Activated CD4-positive, alpha-beta memory T cell treated with anti-CD3 and anti-CD28 coated beads, Interleukin-2, amount 10 ng/mL, durations not matched to agents 7 days and 5 days (primary cell): ENCODE measurements around the gene ATG16L2. TPM values are rescaled to one million over a fixed set of nuclear protein-coding genes. Genes with fewer than 3 reads are reported as not detected.
A peak's percentile ranks its signal among the peaks of the same experiment; 100 is the strongest.
"Not testable (repeated sequence)": the region's sequence is repeated elsewhere in the genome, so short reads cannot be mapped to it uniquely, and the experiment has no call there.

Experiments used
- CTCF ChIA-PET: fragments of 350-600 bp; sonication (Branson Sonifier 250); formaldehyde crosslinking; loops from one replicate; lab custom pipeline; 2021; ENCODE audit warnings: antibody characterized with exemption, inconsistent platforms; lab: Charles Lee
- POLR2A ChIA-PET: fragments of 350-600 bp; sonication (Branson Sonifier 250); formaldehyde crosslinking; loops from one replicate; lab custom pipeline; 2021; ENCODE audit warnings: antibody characterized with exemption; lab: Charles Lee
- DNase-seq: peaks from one replicate; pipeline ENCODE4 v3.0.0-alpha.2; 2020
- H3K27ac Mint-ChIP-seq: one replicate; pipeline ENCODE4 v1.8.0; 2021; ENCODE audit warnings: mild to moderate bottlenecking, mixed read lengths
- H3K27me3 Mint-ChIP-seq: one replicate; pipeline ENCODE4 v1.8.0; 2021; ENCODE audit warnings: mixed read lengths
- H3K36me3 Mint-ChIP-seq: one replicate; pipeline ENCODE4 v1.8.0; 2021; ENCODE audit warnings: low read depth, mixed read lengths
- H3K4me1 Mint-ChIP-seq: one replicate; pipeline ENCODE4 v1.8.0; 2021; ENCODE audit warnings: mixed read lengths
- H3K4me3 Mint-ChIP-seq: one replicate; pipeline ENCODE4 v1.8.0; 2021; ENCODE audit warnings: mild to moderate bottlenecking, mixed read lengths
- H3K9me3 Mint-ChIP-seq: one replicate; pipeline ENCODE4 v1.8.0; 2021; ENCODE audit warnings: mixed read lengths
- total RNA-seq, 2 experiments: library from RNA; stranded (reverse); gene quantifications; one replicate each; pipeline ENCODE4 v1.2.3, GENCODE V29; 2021

ATG16L2 gene
- total RNA-seq, 2 experiments from 2014 or later, result 135 to 137 TPM

DNA sequence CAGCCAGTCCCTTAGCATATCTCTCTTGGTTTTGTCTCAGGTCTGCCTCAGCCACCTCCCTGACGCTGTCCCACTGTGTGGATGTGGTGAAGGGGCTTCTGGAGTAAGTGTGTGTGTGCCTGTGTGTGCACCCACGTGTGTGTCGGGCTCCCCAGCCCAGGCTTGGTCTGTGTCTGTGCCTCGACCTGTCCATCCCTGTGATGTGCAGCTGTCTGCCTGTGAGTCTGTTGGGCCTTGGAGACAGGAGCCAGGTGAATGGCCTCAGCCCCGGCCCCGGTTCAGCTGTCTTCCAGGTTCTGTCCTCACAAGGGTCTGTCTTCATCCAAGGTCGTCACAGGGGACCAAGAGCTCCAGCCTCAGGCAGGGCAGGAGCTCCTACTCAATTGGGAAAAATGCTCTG lies 9.8 kb downstream of the ATG16L2 start:
- Mint-ChIP-seq H3K27ac (no peak overlapping the region), H3K36me3 (peaks cover 62% of the 10 kb centered on the region), H3K27me3 (no peaks in the 10 kb centered on the region), H3K4me1 (peaks cover 40% of the 10 kb centered on the region), H3K9me3 (no peaks in the 10 kb centered on the region), H3K4me3 (no peak overlapping the region)
- POLR2A ChIA-PET, result interaction anchor here (7.4 kb wide), 1 partner anchor 9 kb away, joined by 58 read pairs; the partner anchor contains the start of gene ATG16L2
- no peak for DNase-seq
- CTCF ChIA-PET, result no interaction called here

DNA sequence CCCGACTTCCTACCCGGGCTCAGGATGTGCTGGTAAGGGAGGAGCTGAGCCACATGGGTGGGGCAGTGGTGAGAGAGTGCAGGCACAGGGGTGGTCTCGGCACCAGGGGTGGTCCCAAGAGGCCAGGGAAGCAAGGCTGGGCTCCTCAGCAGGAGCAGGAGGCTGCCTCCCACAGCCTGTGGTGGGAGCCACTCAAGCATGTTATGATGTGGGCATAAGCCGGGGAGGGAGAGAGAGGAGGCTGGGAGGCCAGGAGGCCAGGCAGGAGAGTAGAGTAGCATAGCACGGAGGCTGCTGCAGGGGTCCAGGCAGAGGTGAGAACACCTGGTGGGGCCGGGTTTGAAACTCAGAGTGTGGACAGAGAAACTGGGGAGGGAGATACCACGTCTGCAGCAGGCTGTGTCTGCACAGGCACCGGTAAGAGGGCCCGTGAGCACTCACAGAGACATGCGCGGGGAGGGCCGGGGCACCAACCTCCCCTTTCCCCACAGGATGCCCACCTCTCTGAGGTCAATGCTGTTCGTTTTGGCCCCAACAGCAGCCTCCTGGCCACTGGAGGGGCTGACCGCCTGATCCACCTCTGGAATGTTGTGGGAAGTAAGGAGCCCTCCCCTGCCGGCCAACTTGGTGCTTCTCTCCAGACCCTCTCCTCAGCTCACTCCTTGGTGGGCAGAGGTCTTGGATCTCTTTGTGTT lies 10.7 kb downstream of the ATG16L2 start:
- CTCF ChIA-PET, result no interaction called here
- Mint-ChIP-seq H3K9me3 (no peaks in the 10 kb centered on the region), H3K4me1 (peaks cover 36% of the 10 kb centered on the region), H3K36me3 (peaks cover 63% of the 10 kb centered on the region), H3K27me3 (no peaks in the 10 kb centered on the region), H3K4me3 (no peak overlapping the region), H3K27ac (no peak overlapping the region)
- no peak for DNase-seq
- POLR2A ChIA-PET, result interaction anchor here (7.4 kb wide), 1 partner anchor 10 kb away, joined by 58 read pairs; the partner anchor contains the start of gene ATG16L2

DNA sequence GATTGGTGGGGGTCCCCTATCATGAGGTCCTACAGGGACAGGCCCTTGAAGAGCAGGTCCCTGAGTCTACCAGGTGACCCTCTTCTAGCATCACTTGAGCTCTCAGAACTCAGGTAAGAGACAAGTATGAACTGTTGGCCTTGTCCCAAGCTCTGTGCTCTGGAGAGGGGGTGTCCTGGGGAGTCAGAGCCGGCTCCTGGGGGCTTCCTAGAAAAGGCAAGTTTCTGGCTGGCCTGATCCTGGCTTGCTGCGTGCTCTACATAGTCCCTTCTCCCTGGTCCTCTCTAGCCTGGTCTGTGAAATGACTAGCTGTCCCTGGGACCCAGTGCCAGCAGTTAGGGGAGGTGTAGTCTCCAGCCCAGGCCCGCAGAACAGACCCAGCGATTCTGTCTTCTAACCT lies 11.4 kb downstream of the ATG16L2 start:
- peaks cover 61% of the 10 kb centered on the region for H3K36me3 Mint-ChIP-seq
- ChIA-PET CTCF (interaction anchor here (2.2 kb wide), 1 partner anchor 317 kb away, joined by 5 read pairs; no protein-coding TSS in a partner anchor), POLR2A (interaction anchor here (7.4 kb wide), 1 partner anchor 11 kb away, joined by 58 read pairs; the partner anchor contains the start of gene ATG16L2)
- H3K4me3 Mint-ChIP-seq, result no peak overlapping the region
- H3K9me3 Mint-ChIP-seq, result no peaks in the 10 kb centered on the region
- H3K27ac Mint-ChIP-seq, result no peak overlapping the region
- no peak for DNase-seq
- no peaks in the 10 kb centered on the region for H3K27me3 Mint-ChIP-seq
- peaks cover 31% of the 10 kb centered on the region for H3K4me1 Mint-ChIP-seq

DNA sequence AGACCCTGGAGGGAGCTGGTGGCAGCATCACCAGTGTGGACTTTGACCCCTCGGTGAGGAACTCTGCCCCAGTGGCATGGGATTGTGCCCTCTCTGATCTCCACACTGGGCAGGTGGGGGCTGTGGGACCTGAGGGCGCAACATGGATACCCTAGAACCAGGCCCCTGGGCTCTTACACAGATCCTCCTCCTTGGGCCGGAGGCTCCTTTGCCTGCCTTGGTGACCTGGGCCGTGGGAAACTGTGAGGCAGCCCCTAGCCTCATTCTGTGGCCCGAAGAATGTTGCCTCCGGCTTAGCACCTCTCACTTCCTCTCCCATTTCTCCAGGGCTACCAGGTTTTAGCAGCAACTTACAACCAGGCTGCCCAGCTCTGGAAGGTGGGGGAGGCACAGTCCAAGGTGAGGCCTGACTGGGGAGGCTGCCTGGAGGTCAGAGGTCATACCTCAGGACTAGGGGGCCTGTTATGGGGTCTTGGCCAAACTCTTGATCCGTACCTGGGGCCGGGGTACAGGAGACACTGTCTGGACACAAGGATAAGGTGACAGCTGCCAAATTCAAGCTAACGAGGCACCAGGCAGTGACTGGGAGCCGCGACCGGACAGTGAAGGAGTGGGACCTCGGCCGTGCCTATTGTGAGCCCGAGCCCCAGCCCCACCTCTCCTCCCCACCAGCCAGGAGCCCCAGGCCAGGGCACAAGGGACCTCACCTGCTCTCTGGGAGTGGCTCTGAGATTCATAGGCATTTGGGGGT lies 12.2 kb downstream of the ATG16L2 start:
- H3K36me3 Mint-ChIP-seq, result peaks cover 60% of the 10 kb centered on the region
- no peaks in the 10 kb centered on the region for H3K9me3 Mint-ChIP-seq
- H3K27me3 Mint-ChIP-seq, result no peaks in the 10 kb centered on the region
- no peak overlapping the region for H3K27ac Mint-ChIP-seq
- CTCF ChIA-PET, result interaction anchor here (2.2 kb wide), 1 partner anchor 316 kb away, joined by 5 read pairs; no protein-coding TSS in a partner anchor
- peaks cover 26% of the 10 kb centered on the region for H3K4me1 Mint-ChIP-seq
- no peak overlapping the region for H3K4me3 Mint-ChIP-seq
- POLR2A ChIA-PET, result interaction anchor here (7.4 kb wide), 1 partner anchor 12 kb away, joined by 58 read pairs; the partner anchor contains the start of gene ATG16L2
- DNase-seq, result no peak

DNA sequence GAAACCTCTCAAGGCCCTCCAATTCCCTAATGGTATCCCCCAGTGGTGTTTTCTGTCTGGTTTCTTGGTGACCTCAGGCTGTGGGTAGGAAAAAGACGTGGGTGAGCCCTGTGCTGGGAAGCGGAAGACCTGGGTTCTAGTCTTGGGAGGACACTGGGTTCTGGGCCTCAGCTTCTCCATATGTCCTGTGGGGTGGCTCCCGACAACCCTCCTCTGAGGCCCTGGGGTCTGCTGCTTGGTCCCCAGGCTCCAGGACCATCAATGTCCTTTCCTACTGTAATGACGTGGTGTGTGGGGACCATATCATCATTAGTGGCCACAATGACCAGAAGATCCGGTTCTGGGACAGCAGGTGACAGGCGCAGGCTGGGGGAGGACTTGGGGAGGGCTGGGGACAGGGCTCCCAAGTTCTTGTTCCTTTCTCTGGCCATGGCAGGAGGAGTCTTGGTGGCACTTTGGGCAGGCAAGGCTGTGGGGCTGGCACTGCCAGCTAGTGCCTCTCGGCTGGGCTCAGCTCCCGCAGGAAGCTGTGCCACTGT lies 12.8 kb downstream of the ATG16L2 start:
- Mint-ChIP-seq H3K27ac (peak overlapping the region; percentile 76), H3K4me3 (no peak overlapping the region), H3K36me3 (peaks cover 65% of the 10 kb centered on the region), H3K4me1 (peaks cover 24% of the 10 kb centered on the region), H3K27me3 (no peaks in the 10 kb centered on the region), H3K9me3 (no peaks in the 10 kb centered on the region)
- ChIA-PET POLR2A (interaction anchor here (1.4 to 7.4 kb wide), 2 partner anchors 12 to 350 kb away, joined by 5 to 58 read pairs; partner anchors contain the start of gene ATG16L2), CTCF (interaction anchor here (1.2 to 2.5 kb wide), 6 partner anchors 11 to 410 kb away, joined by 3 to 15 read pairs (median 6); no protein-coding TSS in a partner anchor)
- DNase-seq, result no peak

DNA sequence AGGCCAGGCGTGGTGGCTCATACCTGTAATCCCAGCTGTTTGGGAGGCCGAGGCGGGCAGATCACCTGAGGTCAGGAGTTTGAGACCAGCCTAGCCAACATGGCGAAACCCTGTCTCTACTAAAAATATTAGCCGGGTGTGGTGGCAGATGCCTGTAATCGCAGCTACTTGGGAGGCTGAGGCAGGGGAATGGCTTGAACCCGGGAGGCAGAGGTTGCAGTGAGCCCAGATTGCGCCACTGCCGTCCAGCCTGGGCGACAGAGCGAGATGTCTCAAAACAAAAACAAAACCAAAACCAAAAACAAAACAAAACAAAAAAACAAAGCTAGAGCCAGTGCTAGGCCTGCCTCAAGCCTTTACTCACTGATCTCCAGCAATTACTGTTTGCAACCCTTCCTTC lies 13.4 kb downstream of the ATG16L2 start:
- H3K4me3 Mint-ChIP-seq, DNase-seq, H3K27me3 Mint-ChIP-seq, H3K9me3 Mint-ChIP-seq: not testable (repeated sequence)
- ChIA-PET CTCF (interaction anchor here (1.2 to 2.5 kb wide), 6 partner anchors 12 to 409 kb away, joined by 3 to 15 read pairs (median 6); no protein-coding TSS in a partner anchor), POLR2A (interaction anchor here (0.6 to 7.4 kb wide), 5 partner anchors 13 to 349 kb away, joined by 3 to 58 read pairs (median 3); partner anchors contain the start of gene ATG16L2)
- Mint-ChIP-seq H3K27ac (peak overlapping the region; percentile 76), H3K36me3 (peaks cover 66% of the 10 kb centered on the region), H3K4me1 (peaks cover 24% of the 10 kb centered on the region)

DNA sequence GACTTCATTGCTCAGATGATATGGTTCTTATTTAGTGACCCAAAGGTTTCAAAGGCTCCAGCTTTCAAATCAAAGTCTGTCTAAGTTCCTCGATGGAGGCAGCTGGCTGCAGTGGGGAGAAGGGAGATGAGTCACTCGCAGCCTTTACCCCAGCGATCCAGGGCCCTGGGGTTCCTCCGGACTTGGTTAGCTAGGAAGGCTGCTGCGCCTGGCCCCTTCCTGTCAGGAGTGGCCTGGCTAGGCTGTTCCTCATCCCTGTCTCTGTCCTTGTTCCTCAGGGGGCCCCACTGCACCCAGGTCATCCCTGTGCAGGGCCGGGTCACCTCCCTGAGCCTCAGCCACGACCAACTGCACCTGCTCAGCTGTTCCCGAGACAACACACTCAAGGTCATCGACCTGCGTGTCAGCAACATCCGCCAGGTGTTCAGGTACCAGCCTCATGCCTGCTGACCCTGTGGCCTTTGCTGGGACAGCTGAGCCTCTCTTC lies 13.9 kb downstream of the ATG16L2 start:
- ChIA-PET POLR2A (interaction anchor here (0.6 to 7.4 kb wide), 5 partner anchors 13 to 349 kb away, joined by 3 to 58 read pairs (median 3); partner anchors contain the start of gene ATG16L2), CTCF (interaction anchor here (1.2 to 2.5 kb wide), 5 partner anchors 13 to 409 kb away, joined by 3 to 15 read pairs (median 6); no protein-coding TSS in a partner anchor)
- no peaks in the 10 kb centered on the region for H3K27me3 Mint-ChIP-seq
- H3K4me3 Mint-ChIP-seq, result no peak overlapping the region
- H3K36me3 Mint-ChIP-seq, result peaks cover 65% of the 10 kb centered on the region
- peak overlapping the region; percentile 76 for H3K27ac Mint-ChIP-seq
- H3K9me3 Mint-ChIP-seq, result no peaks in the 10 kb centered on the region
- no peak for DNase-seq
- H3K4me1 Mint-ChIP-seq, result peaks cover 24% of the 10 kb centered on the region

DNA sequence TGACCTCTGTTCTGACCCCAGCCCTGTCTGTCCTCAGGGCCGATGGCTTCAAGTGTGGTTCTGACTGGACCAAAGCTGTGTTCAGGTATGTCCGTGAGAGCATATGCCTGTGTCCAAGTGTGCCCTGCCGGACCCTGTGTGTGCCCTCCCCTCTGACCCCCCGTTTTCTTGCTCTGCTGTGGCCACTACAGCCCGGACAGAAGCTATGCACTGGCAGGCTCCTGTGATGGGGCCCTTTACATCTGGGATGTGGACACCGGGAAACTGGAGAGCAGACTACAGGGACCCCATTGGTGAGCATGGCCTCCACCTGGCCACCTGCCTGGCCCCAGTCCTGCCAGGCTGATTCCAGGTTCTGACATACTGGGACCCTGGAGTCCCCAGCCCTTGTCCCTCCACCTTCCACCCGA lies 14.5 kb downstream of the ATG16L2 start:
- Mint-ChIP-seq H3K27me3 (no peaks in the 10 kb centered on the region), H3K4me3 (no peak overlapping the region), H3K27ac (no peak overlapping the region), H3K9me3 (no peaks in the 10 kb centered on the region), H3K36me3 (peaks cover 62% of the 10 kb centered on the region), H3K4me1 (peaks cover 23% of the 10 kb centered on the region)
- CTCF ChIA-PET, result interaction anchor here (1.9 to 2.5 kb wide), 3 partner anchors 15 to 349 kb away, joined by 6 to 15 read pairs (median 13); no protein-coding TSS in a partner anchor
- POLR2A ChIA-PET, result interaction anchor here (0.7 to 7.4 kb wide), 3 partner anchors 14 to 348 kb away, joined by 3 to 58 read pairs (median 5); partner anchors contain the start of gene ATG16L2
- DNase-seq, result no peak

DNA sequence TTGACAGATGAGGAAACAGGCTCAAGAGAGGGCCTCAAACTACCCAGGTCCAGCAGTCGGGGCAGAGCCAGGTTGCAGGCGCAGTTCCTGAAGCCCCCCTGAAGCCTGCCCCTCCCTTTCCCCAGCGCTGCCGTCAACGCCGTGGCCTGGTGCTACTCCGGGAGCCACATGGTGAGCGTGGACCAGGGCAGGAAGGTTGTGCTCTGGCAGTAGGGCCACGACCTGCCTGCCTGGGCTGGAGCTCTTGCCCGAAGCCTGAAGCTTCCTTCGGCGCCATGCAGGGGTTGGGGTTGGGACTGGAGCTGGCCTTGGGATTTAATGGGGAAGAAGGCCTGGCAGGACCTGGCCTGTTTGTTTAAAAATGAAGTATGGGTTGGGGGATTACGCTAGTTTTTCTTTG lies 15.0 kb downstream of the ATG16L2 start:
- no peaks in the 10 kb centered on the region for H3K27me3 Mint-ChIP-seq
- H3K4me1 Mint-ChIP-seq, result peaks cover 26% of the 10 kb centered on the region
- H3K9me3 Mint-ChIP-seq, result no peaks in the 10 kb centered on the region
- ChIA-PET CTCF (interaction anchor here (2.0 to 4.7 kb wide), 3 partner anchors 104 to 349 kb away, joined by 13 to 66 read pairs (median 15); no protein-coding TSS in a partner anchor), POLR2A (interaction anchor here (0.7 to 7.4 kb wide), 2 partner anchors 14 to 106 kb away, joined by 3 to 58 read pairs; partner anchors contain the start of gene ATG16L2)
- no peak overlapping the region for H3K27ac Mint-ChIP-seq
- peaks cover 57% of the 10 kb centered on the region for H3K36me3 Mint-ChIP-seq
- no peak for DNase-seq
- no peak overlapping the region for H3K4me3 Mint-ChIP-seq

DNA sequence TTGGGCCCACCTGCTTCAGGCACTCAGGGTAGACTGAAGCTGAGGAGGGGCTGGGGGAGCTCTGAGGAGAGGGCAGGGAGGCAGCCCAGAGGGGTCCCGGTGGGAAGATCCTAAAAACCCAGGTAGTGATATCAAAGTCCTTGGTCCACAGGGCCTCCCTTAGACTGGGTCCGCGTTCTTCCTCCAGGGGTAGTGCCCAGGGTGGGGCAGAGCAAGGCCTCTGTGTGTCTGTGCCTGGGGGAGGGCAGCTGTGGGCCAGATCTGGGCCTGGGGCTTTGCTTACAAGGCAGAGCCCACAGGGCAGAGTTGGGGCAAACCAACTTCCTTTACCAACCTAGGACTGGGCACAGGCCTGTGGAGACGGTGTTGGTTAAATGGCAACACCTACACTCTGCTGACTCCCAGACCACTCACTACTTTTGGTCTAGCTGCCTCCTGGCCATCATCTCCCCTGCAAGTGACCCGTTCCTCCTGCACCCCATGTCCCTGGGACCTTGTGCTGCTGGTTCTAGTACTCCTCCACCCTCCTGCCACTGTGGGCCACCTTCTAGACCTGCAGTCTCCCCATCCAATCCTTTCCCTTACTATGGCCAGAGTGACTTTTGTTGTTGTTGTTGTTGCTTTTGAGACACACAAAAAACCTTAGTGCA lies 15.8 kb downstream of the ATG16L2 start:
- no peak for DNase-seq
- Mint-ChIP-seq H3K4me3 (no peak overlapping the region), H3K36me3 (peaks cover 54% of the 10 kb centered on the region), H3K27me3 (no peaks in the 10 kb centered on the region), H3K9me3 (no peaks in the 10 kb centered on the region), H3K4me1 (peaks cover 30% of the 10 kb centered on the region), H3K27ac (no peak overlapping the region)
- ChIA-PET CTCF (interaction anchor here (1.2 to 4.7 kb wide), 6 partner anchors 17 to 357 kb away, joined by 3 to 66 read pairs (median 4); partner anchors contain the start of gene FCHSD2), POLR2A (interaction anchor here (1.9 to 7.4 kb wide), 2 partner anchors 11 to 15 kb away, joined by 5 to 58 read pairs; partner anchors contain the start of gene ATG16L2)

DNA sequence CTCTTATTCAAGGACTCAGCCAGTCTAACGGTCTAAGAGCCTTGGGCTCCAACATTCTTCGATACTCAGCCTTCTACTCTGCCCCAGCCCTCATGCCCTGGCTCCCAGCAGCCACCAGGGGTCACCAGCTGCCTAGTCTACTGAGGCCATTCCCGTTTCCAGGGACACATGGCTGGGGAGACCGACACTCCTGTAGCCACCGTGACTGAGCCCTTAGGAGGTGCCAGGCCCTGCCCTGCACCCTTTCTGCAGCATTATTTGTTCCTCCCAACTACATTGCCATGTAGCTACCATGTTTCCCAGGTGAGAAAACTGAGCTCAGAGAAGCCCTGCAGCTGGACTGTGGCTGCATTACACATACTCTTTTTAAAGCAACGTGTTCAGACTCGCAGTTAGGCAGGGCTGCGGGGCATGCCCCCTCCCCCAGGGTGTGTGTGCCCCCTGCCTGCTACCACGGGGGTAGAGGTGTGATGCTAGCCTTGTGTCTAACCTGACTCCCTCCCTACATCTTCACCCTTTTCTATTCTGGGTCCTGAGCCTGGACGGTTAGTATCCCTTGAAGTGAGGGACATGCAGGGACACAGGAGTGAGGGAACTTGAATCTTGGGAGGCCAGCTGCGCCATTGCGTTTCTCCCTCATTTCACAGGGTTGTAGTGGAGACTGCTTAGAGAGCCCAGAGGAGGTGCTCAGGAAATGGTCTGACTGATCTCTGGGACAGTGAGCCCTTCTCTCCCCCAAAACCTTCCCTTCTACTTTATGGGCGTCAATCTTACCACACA lies 17.5 kb downstream of the ATG16L2 start:
- DNase-seq, result peak; percentile 57
- Mint-ChIP-seq H3K36me3 (peaks cover 48% of the 10 kb centered on the region), H3K4me3 (no peak overlapping the region), H3K27ac (peak overlapping the region; percentile 36), H3K4me1 (peaks cover 36% of the 10 kb centered on the region), H3K9me3 (no peaks in the 10 kb centered on the region), H3K27me3 (no peaks in the 10 kb centered on the region)
- ChIA-PET POLR2A (interaction anchor here (1.1 to 3.1 kb wide), 9 partner anchors 10 to 347 kb away, joined by 3 to 15 read pairs (median 5); partner anchors contain the start of gene FCHSD2), CTCF (interaction anchor here (0.6 to 4.7 kb wide), 21 partner anchors 10 to 1352 kb away, joined by 3 to 66 read pairs (median 4); partner anchors contain the start of gene FCHSD2)
